Measurements from ENCODE around the gene SDK1. TPM values are rescaled to one million over a fixed set of nuclear protein-coding genes. Genes with fewer than 3 reads are reported as not detected.
A peak's percentile ranks its signal among the peaks of the same experiment; 100 is the strongest.

Gene SDK1
- total and polyA plus RNA-seq, 2 donors (not counting 3 experiments of a cell fraction or from before 2014, with no cell fraction given), result 1.6 to 3.9 TPM

DNA sequence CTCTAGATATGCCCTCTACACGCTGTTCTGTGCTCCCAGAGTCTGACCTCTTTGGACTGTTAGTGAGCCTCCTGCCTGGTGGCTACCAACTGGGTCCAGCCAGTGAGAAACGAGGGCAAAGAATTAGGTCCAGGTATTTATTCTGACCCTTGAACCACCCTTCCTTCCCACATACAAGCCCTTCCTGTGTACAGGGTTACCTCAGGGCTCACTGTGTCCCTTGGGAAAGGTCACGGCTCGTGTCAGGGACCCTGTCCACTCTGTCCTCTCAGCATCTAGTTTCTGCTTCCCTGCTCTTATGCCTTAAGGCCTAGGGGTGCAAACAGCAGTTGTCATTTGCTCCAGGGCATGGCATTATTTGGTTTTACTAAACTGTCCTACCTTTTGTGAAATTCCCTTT, 180.4 kb downstream of the SDK1 start:
- Histone ChIP-seq H2AFZ (ENCODE audit: low read depth, low read length) (no peak overlapping the region), H3K9me1 (replicated peaks; ENCODE audit: control insufficient read depth, extremely low read depth, insufficient read depth, low read length) (no peaks in the 10 kb centered on the region), H4K20me1 (replicated peaks; ENCODE audit: control insufficient read depth, extremely low read depth, insufficient read depth, low read length) (no peaks in the 10 kb centered on the region), H3K27ac (ENCODE audit: insufficient read depth, low read depth, low read length) (no peak overlapping the region), H3K9ac (replicated peaks; ENCODE audit: extremely low read depth, insufficient read depth, low read length) (no peak overlapping the region), H3K79me2 (ENCODE audit: control insufficient read depth, insufficient read depth, low read length) (no peaks in the 10 kb centered on the region), H3K9me3 (replicated peaks; ENCODE audit: control insufficient read depth, insufficient read depth, low read length) (no peaks in the 10 kb centered on the region), H3K4me2 (ENCODE audit: insufficient read depth, low read length) (no peak overlapping the region), H3K4me3 (replicated peaks in 1 of 3; ENCODE audit: insufficient read depth in 1 of 3, low read depth in 1 of 3, low read length in 3 of 3) (no peak overlapping the region), H3K27me3 (ENCODE audit: control insufficient read depth in 2 of 2, insufficient read depth in 2 of 2, low read length in 2 of 2) (no peaks in the 10 kb centered on the region), H3K36me3 (ENCODE audit: control insufficient read depth in 2 of 2, extremely low read depth in 1 of 2, insufficient read depth in 2 of 2, low read length in 2 of 2) (no peaks in the 10 kb centered on the region), H3K4me1 (ENCODE audit: control insufficient read depth, extremely low read depth, insufficient read depth, low read length) (no peaks in the 10 kb centered on the region)
- intact Hi-C loops (cut with micrococcal nuclease), result no loop called here
- FAIRE-seq (no peak), DNase-seq (ENCODE audit: low read depth, low spot score) (no peak)
- no TSS peak for BruUV-seq (replicated peaks)
- TF ChIP-seq, protein P1, sequence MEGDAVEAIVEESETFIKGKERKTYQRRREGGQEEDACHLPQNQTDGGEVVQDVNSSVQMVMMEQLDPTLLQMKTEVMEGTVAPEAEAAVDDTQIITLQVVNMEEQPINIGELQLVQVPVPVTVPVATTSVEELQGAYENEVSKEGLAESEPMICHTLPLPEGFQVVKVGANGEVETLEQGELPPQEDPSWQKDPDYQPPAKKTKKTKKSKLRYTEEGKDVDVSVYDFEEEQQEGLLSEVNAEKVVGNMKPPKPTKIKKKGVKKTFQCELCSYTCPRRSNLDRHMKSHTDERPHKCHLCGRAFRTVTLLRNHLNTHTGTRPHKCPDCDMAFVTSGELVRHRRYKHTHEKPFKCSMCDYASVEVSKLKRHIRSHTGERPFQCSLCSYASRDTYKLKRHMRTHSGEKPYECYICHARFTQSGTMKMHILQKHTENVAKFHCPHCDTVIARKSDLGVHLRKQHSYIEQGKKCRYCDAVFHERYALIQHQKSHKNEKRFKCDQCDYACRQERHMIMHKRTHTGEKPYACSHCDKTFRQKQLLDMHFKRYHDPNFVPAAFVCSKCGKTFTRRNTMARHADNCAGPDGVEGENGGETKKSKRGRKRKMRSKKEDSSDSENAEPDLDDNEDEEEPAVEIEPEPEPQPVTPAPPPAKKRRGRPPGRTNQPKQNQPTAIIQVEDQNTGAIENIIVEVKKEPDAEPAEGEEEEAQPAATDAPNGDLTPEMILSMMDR (IDR thresholded peaks at IDR 0.05; ENCODE audit: extremely low read depth in 1 of 2, insufficient read depth in 1 of 2, low read depth in 1 of 2, low read length in 2 of 2), result no peak
- CTCF ChIA-PET, result interaction anchor here (0.7 to 3.3 kb wide), 7 partner anchors 12 to 998 kb away, joined by 3 to 43 read pairs (median 3); no protein-coding TSS in a partner anchor
- dilution Hi-C loops (cut with MboI; ENCODE audit: extremely low pct_ligation_motif_present, low sequenced_read_pairs), result no loop called here
- POLR2A ChIA-PET, result no interaction called here

DNA sequence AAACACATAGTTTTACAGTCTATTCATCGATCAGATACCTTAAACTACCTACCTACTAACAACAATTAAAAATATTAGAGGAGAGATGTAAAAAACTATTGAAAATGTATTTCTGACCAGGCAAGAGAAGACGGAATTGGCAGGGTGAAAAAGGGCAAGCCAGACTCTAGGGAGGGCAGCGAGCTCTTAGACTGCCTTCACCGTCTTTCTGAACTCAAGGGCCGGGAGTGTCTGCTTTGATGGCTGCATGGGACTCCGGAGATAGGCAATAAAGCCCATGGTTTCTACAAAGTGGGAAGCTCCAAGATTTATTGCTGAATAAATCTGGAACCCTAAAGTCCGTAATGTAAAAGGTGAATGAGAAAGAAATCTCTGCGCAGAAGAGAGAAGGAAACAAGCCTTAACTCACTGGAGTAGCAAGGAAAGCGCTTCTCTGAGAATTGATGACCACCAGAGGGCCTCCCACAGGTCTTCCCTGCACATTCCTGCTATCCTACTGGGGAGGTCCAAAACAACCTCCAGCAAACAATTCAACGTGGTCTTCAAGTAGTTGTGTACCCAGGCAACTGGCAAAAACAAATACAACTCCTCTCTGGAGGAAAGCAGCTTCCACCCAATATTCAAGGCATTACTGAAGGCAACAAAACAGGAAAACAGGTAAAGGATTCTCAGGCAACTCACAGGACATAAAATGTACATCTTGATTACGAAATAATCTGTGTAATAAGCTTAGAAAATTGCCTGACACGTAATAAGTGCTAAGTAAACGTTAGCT, 181.3 kb downstream of the SDK1 start:
- DNase-seq (ENCODE audit: low read depth, low spot score), result peak; percentile 53
- H3K4me2 ChIP-seq (ENCODE audit: insufficient read depth, low read length), result no peak overlapping the region
- ChIA-PET POLR2A (no interaction called here), CTCF (interaction anchor here (0.7 to 3.3 kb wide), 9 partner anchors 11 to 1149 kb away, joined by 3 to 43 read pairs (median 3); no protein-coding TSS in a partner anchor)
- H3K4me1 ChIP-seq (ENCODE audit: control insufficient read depth, extremely low read depth, insufficient read depth, low read length), result no peaks in the 10 kb centered on the region
- no peaks in the 10 kb centered on the region for H3K9me3 ChIP-seq (replicated peaks; ENCODE audit: control insufficient read depth, insufficient read depth, low read length)
- no peaks in the 10 kb centered on the region for H3K36me3 ChIP-seq (ENCODE audit: control insufficient read depth in 2 of 2, extremely low read depth in 1 of 2, insufficient read depth in 2 of 2, low read length in 2 of 2)
- dilution Hi-C loops (cut with MboI; ENCODE audit: extremely low pct_ligation_motif_present, low sequenced_read_pairs) (no loop called here), intact Hi-C loops (cut with micrococcal nuclease) (loop anchor here (2.0 kb wide), 3 partner anchors 190 to 1148 kb away; no protein-coding TSS in a partner anchor)
- H3K27ac ChIP-seq (ENCODE audit: insufficient read depth, low read depth, low read length), result no peak overlapping the region
- TF ChIP-seq JUN (IDR thresholded peaks at IDR 0.05; ENCODE audit: borderline replicate concordance, insufficient read depth, insufficient read length, low read depth) (no peak), MYC (IDR thresholded peaks at IDR 0.05; ENCODE audit: low read depth, low read length) (no peak), POLR2A (IDR thresholded peaks at IDR 0.05; ENCODE audit: low read depth, low read length) (no peak), GATA2 (IDR thresholded peaks at IDR 0.05; ENCODE audit: insufficient read depth, insufficient read length, low read depth, low read length) (no peak), POLR2AphosphoS5 (IDR thresholded peaks at IDR 0.05; ENCODE audit: insufficient read depth, low read depth, low read length) (no peak), EZH2 (IDR thresholded peaks at IDR 0.05; ENCODE audit: borderline replicate concordance, low read depth, low read length, severe bottlenecking) (no peak)
- TF ChIP-seq, protein P2, sequence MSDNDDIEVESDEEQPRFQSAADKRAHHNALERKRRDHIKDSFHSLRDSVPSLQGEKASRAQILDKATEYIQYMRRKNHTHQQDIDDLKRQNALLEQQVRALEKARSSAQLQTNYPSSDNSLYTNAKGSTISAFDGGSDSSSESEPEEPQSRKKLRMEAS (IDR thresholded peaks at IDR 0.05; ENCODE audit: insufficient read depth, insufficient read length), result no peak
- TF ChIP-seq, protein P1 (IDR thresholded peaks at IDR 0.05; ENCODE audit: extremely low read depth in 1 of 2, insufficient read depth in 1 of 2, low read depth in 1 of 2, low read length in 2 of 2), result peak; percentile 53 to 56
- no peak overlapping the region for H2AFZ ChIP-seq (ENCODE audit: low read depth, low read length)
- peak; percentile 79 for FAIRE-seq
- no peaks in the 10 kb centered on the region for H4K20me1 ChIP-seq (replicated peaks; ENCODE audit: control insufficient read depth, extremely low read depth, insufficient read depth, low read length)
- BruUV-seq (replicated peaks), result no TSS peak
- H3K4me3 ChIP-seq (replicated peaks in 1 of 3; ENCODE audit: insufficient read depth in 1 of 3, low read depth in 1 of 3, low read length in 3 of 3), result no peak overlapping the region
- no peaks in the 10 kb centered on the region for H3K79me2 ChIP-seq (ENCODE audit: control insufficient read depth, insufficient read depth, low read length)
- no peak overlapping the region for H3K9ac ChIP-seq (replicated peaks; ENCODE audit: extremely low read depth, insufficient read depth, low read length)
- H3K9me1 ChIP-seq (replicated peaks; ENCODE audit: control insufficient read depth, extremely low read depth, insufficient read depth, low read length), result no peaks in the 10 kb centered on the region
- no peaks in the 10 kb centered on the region for H3K27me3 ChIP-seq (ENCODE audit: control insufficient read depth in 2 of 2, insufficient read depth in 2 of 2, low read length in 2 of 2)

Data from endothelial cell of umbilical vein (primary cell).